Fibroblast of the aortic adventitia (primary cell): ENCODE results near the gene RNF32. TPM values are rescaled to one million over a fixed set of nuclear protein-coding genes. Genes with fewer than 3 reads are reported as not detected.

Experiments
- DNase-seq: peaks from one replicate; pipeline ENCODE4 v3.0.0-alpha.2; 2010; ENCODE audit warnings: low read depth
- H3K4me3 ChIP-seq: 2 replicates; pipeline ENCODE4 v1.5.1; 2011; ENCODE audit warnings: low read depth, mild to moderate bottlenecking, control low read depth, low read length, moderate library complexity
- total RNA-seq: library from RNA; depleted of rRNA; stranded (reverse); fragments of >200 nt; gene quantifications from 2 replicates; pipeline ENCODE4 v1.2.3, GENCODE V29; 2012; ENCODE audit warnings: low replicate concordance
- TF ChIP-seq, protein P1 (sequence below): IDR thresholded peaks from 2 replicates; pipeline ENCODE4 v1.5.1; 2011; ENCODE audit warnings: mild to moderate bottlenecking, low read length, control low read depth, inconsistent platforms; ENCODE audit not compliant: insufficient read depth

The RNF32 gene
- total RNA-seq, 1 donor = 0.54 TPM

GRCh38 chr7:156675721-156676120, 35.1 kb downstream of the RNF32 start:
- no peak overlapping the region for H3K4me3 ChIP-seq
- no peak for DNase-seq
- TF ChIP-seq, protein P1, sequence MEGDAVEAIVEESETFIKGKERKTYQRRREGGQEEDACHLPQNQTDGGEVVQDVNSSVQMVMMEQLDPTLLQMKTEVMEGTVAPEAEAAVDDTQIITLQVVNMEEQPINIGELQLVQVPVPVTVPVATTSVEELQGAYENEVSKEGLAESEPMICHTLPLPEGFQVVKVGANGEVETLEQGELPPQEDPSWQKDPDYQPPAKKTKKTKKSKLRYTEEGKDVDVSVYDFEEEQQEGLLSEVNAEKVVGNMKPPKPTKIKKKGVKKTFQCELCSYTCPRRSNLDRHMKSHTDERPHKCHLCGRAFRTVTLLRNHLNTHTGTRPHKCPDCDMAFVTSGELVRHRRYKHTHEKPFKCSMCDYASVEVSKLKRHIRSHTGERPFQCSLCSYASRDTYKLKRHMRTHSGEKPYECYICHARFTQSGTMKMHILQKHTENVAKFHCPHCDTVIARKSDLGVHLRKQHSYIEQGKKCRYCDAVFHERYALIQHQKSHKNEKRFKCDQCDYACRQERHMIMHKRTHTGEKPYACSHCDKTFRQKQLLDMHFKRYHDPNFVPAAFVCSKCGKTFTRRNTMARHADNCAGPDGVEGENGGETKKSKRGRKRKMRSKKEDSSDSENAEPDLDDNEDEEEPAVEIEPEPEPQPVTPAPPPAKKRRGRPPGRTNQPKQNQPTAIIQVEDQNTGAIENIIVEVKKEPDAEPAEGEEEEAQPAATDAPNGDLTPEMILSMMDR = no peak

GRCh38 chr7:156676263-156676662, 35.7 kb downstream of the RNF32 start:
- TF ChIP-seq, protein P1 = no peak
- DNase-seq = no peak
- H3K4me3 ChIP-seq = no peak overlapping the region

- TF ChIP-seq, protein P1 = no peak
- H3K4me3 ChIP-seq = no peak overlapping the region
- DNase-seq = no peak
Observed at GRCh38 chr7:156677374-156678054, 36.9 kb downstream of the RNF32 start.

GRCh38 chr7:156680281-156680680, 39.7 kb downstream of the RNF32 start:
- TF ChIP-seq, protein P1 = no peak
- no peak overlapping the region for H3K4me3 ChIP-seq
- no peak for DNase-seq

GRCh38 chr7:156682928-156683327, 42.4 kb downstream of the RNF32 start:
- TF ChIP-seq, protein P1 = no peak
- no peak for DNase-seq
- H3K4me3 ChIP-seq = no peak overlapping the region

DNA sequence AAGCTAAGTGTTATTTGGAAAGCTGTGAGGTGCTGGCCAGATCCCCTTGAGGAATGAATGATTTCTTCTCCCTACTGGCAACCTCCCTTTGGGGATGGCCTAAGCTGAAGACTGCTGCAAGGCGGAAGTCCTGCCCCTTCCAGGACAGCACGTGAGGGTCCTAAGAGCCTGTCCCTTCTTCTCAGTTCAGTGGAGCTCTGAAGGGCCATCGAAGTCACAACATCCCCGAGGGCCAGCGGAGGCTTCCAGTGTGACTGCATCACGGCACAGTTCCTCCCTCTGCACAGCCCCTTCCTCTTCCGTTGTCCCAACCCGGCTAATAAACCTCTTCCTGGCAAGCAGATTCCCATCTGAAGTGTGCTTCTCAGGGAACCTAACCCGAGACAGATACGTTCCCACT, 43.7 kb downstream of the RNF32 start:
- H3K4me3 ChIP-seq = no peak overlapping the region
- TF ChIP-seq, protein P1 = no peak
- DNase-seq = no peak

DNA sequence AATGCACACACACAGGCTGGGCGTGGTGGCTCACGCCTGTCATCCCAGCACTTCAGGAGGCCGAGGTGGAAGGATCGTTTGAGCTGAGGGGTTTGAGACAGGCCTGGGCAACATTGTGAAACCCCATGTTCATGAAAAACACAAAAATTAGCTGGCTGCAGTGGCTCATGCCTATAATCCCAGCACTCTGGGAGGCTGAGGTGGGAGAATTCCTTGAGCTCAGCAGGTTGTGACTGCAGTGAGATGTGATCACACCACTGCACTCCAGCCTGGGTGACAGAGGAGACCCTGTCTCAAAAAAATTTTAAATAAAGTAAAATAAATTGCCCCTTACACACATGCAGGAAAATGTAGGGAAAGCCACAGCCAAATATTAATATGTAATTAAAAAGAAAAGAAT, 44.1 kb downstream of the RNF32 start:
- DNase-seq = no peak
- TF ChIP-seq, protein P1 = no peak
- no peak overlapping the region for H3K4me3 ChIP-seq
